MCF 10A (cell line): ENCODE measurements around the gene RHOT1. TPM values are rescaled to one million over a fixed set of nuclear protein-coding genes. Genes with fewer than 3 reads are reported as not detected.

ENCODE experiments used
- BruUV-seq: library from RNA; stranded (reverse); fragments of 400-500 nt; replicated peaks from 2 replicates; lab custom pipeline; 2021; lab: Mats Ljungman, UMichigan
- CTCF ChIA-PET: fragments of 300-600 bp; sonication (Branson Sonifier 250); formaldehyde crosslinking; extraction: SDS; loops from one replicate; lab custom pipeline; 2021; ENCODE audit warnings: antibody characterized with exemption, inconsistent platforms; lab: Yijun Ruan, JAX
- POLR2A ChIA-PET: fragments of 300-600, 350-650 bp; sonication (Branson Sonifier 250); formaldehyde crosslinking; extraction: SDS; loops from one replicate; lab custom pipeline; 2020; ENCODE audit warnings: antibody characterized with exemption, inconsistent platforms; lab: Yijun Ruan, JAX
- DNase-seq: peaks from one replicate; pipeline ENCODE4 v3.0.0-alpha.2; 2018; ENCODE audit not compliant: unreplicated experiment
- H3K27ac Mint-ChIP-seq: one replicate; pipeline ENCODE4 v1.8.0; 2022; ENCODE audit warnings: mild to moderate bottlenecking, low read depth, mixed read lengths; ENCODE audit not compliant: unreplicated experiment
- H3K27me3 Mint-ChIP-seq: one replicate; pipeline ENCODE4 v1.8.0; 2022; ENCODE audit warnings: mixed read lengths; ENCODE audit not compliant: insufficient read depth, unreplicated experiment
- H3K36me3 Mint-ChIP-seq: one replicate; pipeline ENCODE4 v1.8.0; 2022; ENCODE audit warnings: mild to moderate bottlenecking, moderate library complexity, mixed read lengths; ENCODE audit not compliant: insufficient read depth, unreplicated experiment
- H3K4me1 Mint-ChIP-seq: one replicate; pipeline ENCODE4 v1.8.0; 2022; ENCODE audit warnings: mixed read lengths; ENCODE audit not compliant: insufficient read depth, unreplicated experiment
- H3K4me3 Mint-ChIP-seq: one replicate; pipeline ENCODE4 v1.8.0; 2022; ENCODE audit warnings: mild to moderate bottlenecking, moderate library complexity, mixed read lengths; ENCODE audit not compliant: unreplicated experiment
- H3K9me3 Mint-ChIP-seq: one replicate; pipeline ENCODE4 v1.8.0; 2022; ENCODE audit warnings: mixed read lengths; ENCODE audit not compliant: unreplicated experiment
- intact Hi-C: fragments of 100-400 bp; cut with micrococcal nuclease; formaldehyde crosslinking; loops from 2 replicates; pipeline ENCODE4 v1.14.1; 2022
- total RNA-seq: library from RNA; stranded (reverse); gene quantifications from 2 replicates; pipeline ENCODE4 v1.2.3, GENCODE V29; 2022
- TF ChIP-seq, protein P1 (sequence below): fragments of 200-600 bp; IDR thresholded peaks from one replicate; pipeline ENCODE4 v1.8.0; 2022; ENCODE audit warnings: antibody characterized with exemption, mild to moderate bottlenecking; ENCODE audit not compliant: unreplicated experiment

The RHOT1 gene
- total RNA-seq, 1 experiment from 2014 or later, result 19.8 TPM

DNA sequence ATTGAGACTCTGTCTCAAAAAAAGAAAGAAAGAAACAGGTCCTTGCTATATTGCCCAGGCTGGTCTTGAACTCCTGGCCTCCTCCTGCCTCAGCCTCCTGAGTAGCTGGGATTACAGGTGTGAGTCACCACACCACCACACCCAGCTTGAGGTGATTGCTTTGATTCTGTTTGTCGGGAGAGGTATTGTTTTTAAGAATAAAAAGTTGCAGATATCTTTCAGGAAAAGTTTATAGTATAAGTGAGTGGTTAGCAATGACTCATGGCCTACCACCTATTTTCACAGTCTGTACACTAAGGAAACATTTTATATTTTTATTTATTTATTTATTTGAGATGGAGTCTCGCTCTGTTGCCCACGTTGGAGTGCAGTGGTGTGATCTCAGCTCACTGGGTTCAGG, 45.0 kb downstream of the RHOT1 start:
- DNase-seq, result no peak
- peaks cover 5% of the 10 kb centered on the region for H3K4me1 Mint-ChIP-seq
- H3K27me3 Mint-ChIP-seq, result no peaks in the 10 kb centered on the region
- no peak overlapping the region for H3K4me3 Mint-ChIP-seq
- CTCF ChIA-PET, result interaction anchor here (1.4 kb wide), 1 partner anchor 9 kb away, joined by 4 read pairs; no protein-coding TSS in a partner anchor
- peaks cover 47% of the 10 kb centered on the region for H3K36me3 Mint-ChIP-seq
- POLR2A ChIA-PET, result no interaction called here
- no peaks in the 10 kb centered on the region for H3K9me3 Mint-ChIP-seq
- no peak overlapping the region for H3K27ac Mint-ChIP-seq
- TF ChIP-seq, protein P1, sequence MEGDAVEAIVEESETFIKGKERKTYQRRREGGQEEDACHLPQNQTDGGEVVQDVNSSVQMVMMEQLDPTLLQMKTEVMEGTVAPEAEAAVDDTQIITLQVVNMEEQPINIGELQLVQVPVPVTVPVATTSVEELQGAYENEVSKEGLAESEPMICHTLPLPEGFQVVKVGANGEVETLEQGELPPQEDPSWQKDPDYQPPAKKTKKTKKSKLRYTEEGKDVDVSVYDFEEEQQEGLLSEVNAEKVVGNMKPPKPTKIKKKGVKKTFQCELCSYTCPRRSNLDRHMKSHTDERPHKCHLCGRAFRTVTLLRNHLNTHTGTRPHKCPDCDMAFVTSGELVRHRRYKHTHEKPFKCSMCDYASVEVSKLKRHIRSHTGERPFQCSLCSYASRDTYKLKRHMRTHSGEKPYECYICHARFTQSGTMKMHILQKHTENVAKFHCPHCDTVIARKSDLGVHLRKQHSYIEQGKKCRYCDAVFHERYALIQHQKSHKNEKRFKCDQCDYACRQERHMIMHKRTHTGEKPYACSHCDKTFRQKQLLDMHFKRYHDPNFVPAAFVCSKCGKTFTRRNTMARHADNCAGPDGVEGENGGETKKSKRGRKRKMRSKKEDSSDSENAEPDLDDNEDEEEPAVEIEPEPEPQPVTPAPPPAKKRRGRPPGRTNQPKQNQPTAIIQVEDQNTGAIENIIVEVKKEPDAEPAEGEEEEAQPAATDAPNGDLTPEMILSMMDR, result no peak
- intact Hi-C loops, result no loop called here
- BruUV-seq, result no TSS peak

DNA sequence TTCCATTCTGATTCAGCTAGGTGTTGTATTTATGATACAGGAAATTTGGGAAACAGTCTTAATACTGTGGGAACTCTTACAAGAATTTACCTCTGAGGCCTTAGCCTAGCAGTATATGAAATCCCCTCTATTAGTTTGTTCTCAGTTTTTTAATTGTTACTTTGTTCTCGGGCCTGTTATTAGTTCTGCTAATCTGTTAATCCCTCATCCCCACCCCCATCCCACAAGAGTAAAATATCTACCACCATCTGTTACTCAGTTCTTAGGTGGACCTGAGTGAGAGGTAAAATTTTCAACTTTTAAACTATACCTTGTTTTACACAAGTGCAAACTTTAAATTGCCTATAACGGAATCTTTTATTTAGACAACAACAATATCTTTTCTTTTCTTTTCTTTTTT, 47.0 kb downstream of the RHOT1 start:
- Mint-ChIP-seq H3K9me3 (no peaks in the 10 kb centered on the region), H3K27me3 (no peaks in the 10 kb centered on the region), H3K4me1 (no peaks in the 10 kb centered on the region), H3K36me3 (peaks cover 46% of the 10 kb centered on the region), H3K27ac (no peak overlapping the region), H3K4me3 (no peak overlapping the region)
- TF ChIP-seq, protein P1, result no peak
- CTCF ChIA-PET, result no interaction called here
- BruUV-seq, result no TSS peak
- POLR2A ChIA-PET, result no interaction called here
- no peak for DNase-seq
- intact Hi-C loops, result no loop called here

DNA sequence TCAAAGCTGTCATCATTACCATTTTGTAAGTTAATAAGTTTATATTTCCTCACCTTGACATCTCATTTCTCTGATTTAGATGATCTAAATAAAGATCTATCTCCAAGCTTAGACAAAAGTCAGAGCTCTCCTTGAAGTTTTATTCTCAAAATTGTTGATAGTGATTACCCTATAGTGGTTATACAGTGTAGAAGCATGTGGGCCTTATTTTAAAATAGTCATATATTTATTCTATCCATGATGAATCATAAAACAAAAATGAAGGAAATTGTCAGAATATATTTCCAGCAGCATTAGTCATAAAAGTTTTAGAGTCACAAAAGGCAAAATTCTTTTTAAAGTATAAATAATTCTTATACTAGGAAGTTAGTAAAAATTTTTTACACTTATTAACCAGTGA, 49.0 kb downstream of the RHOT1 start:
- Mint-ChIP-seq H3K27ac (no peak overlapping the region), H3K9me3 (no peaks in the 10 kb centered on the region), H3K4me3 (no peak overlapping the region), H3K4me1 (no peaks in the 10 kb centered on the region), H3K36me3 (peaks cover 45% of the 10 kb centered on the region), H3K27me3 (no peaks in the 10 kb centered on the region)
- DNase-seq, result no peak
- TF ChIP-seq, protein P1, result no peak
- CTCF ChIA-PET, result interaction anchor here (0.5 to 0.7 kb wide), 3 partner anchors 67 to 154 kb away, joined by 3 read pairs; no protein-coding TSS in a partner anchor
- POLR2A ChIA-PET, result interaction anchor here (0.7 to 0.9 kb wide), 2 partner anchors 16 to 1949 kb away, joined by 3 read pairs; no protein-coding TSS in a partner anchor
- BruUV-seq, result no TSS peak
- intact Hi-C loops, result no loop called here

DNA sequence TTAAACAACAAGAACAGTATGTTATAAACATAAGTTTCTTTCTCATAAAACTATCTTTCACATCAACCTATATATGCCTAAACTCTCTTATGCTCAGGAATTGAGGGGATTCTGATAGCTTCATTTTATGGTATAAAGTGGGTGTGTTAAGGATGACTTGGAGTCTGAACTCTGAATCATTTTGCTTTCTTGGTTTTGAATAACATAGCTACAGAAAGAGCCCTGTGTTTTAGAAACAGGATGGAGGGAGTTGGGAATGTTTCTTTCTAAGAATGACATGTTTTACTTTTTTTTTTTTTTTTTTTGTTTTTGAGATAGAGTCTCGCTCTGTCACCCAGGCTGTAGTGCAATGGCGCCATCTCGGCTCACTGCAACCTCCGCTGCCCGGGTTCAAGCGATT, 50.1 kb downstream of the RHOT1 start:
- no peak for DNase-seq
- TF ChIP-seq, protein P1, result no peak
- H3K27ac Mint-ChIP-seq, result no peak overlapping the region
- H3K9me3 Mint-ChIP-seq, result no peaks in the 10 kb centered on the region
- H3K4me3 Mint-ChIP-seq, result no peak overlapping the region
- intact Hi-C loops, result no loop called here
- peaks cover 52% of the 10 kb centered on the region for H3K36me3 Mint-ChIP-seq
- BruUV-seq, result no TSS peak
- ChIA-PET CTCF (interaction anchor here (0.6 kb wide), 2 partner anchors 10 to 104 kb away, joined by 3 read pairs; no protein-coding TSS in a partner anchor), POLR2A (interaction anchor here (0.5 to 0.6 kb wide), 2 partner anchors 230 to 521 kb away, joined by 3 to 4 read pairs; no protein-coding TSS in a partner anchor)
- no peaks in the 10 kb centered on the region for H3K27me3 Mint-ChIP-seq
- no peaks in the 10 kb centered on the region for H3K4me1 Mint-ChIP-seq
